ENCODE results near the gene SLC35G6.
"Not testable (repeated sequence)": the region's sequence is repeated elsewhere in the genome, so short reads cannot be mapped to it uniquely, and the experiment has no call there.

The SLC35G6 gene

DNA sequence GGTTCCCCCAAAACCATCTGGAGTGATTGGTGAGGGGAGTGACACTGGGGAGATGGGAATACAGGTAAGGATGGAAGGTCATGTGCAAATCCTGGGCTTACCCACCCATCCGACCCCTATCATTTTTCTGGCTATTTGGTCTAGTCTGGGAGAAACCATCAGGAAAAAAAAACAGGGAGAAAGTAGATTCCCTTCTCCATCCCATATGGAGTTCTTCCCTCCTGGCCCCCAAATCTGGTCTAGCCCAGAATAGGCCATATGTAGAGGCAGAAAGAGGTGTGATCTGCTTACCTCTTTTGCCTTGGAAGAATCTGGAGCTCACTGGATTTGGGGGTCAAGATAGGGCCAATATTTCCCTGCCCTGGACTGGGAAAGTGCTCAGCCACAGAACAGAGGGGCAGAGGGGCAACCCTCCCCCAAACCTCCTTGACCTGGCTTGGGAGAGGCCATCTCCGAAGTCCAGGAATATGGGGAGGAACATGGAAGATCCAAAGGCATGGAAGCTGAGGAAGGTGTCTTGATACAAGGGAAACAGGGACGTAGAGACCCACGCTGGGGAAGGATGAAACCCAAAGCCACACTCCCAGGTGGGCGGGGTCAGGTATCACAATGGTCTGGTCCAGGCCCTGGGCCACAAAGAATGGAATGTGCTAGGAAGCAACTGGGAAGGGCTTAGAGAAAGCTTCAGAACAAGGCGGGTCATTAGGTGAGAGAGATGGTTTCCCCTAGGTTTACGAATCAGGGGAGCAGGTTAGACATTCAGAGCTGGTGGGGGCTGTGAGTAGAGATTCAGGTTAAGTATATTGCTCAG is 20.2 kb upstream of the SLC35G6 start:
- FAIRE-seq = no peak

DNA sequence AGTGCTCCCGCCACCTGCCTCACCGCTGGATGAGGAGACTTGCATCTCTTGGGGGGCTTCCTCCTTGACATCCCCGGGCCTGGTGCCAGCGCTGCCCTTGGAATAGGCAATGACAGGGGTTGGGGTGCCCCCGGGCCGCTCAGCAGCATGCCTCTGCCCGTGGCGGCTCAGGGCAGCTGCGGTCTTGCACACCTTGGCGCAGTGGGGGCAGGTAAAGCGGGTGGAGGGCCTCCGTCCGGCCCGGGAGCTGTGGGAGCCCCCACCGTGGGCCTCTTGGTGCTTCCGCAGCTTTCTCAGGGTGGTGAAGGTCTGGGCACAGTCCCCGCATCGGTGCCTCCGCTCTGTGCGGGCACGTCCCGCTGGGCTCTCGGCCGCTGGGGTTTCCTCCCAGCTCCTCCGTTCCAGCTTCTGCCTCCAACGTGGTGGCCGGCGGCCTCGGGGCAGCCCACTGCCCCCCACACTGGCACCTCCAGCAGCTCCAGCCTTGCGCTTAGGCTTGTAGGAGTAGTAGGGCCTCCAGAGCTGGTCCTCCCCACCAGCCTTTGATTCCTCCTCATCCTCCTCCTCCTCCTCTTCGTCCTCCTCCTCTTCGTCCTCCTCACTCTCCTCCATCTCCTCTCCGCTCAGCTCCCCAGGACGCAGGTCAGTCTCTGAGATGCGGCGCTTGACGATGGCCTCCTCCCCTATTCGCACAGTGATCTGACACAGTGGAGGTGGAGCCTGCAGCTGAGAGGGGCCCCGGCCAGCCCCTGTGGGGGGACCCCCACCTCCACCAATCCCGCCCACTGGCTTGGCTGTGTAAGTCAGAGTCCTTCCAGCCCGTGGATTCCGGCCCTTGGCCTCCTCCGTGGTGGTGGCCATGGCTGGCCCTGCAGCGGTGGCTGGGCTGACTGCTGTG is 18.5 kb upstream of the SLC35G6 start:
- FAIRE-seq = no peak

DNA sequence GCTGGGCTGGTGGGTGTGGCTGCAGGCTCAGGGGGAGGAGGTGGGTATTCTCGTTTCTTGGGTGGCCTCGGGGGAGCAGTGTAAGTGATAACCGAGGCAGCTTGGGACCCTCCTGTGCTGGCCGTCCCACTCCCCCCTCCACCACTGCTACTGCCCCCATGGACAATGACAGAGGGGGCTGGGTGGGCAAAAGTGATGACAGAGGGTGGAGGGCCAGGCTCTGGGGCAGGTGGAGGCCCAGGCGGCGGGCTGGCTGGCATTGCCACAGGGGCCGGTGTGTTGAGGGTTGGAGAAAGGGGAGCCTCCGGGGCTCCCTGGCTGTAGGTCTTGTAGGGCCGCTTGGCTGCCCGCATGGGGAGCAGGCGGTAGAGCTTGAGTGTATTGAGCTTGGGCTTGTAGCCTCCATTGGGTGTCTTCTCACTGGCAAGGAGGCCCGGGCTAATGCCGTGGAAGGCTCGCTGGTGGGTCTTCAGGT is 17.8 kb upstream of the SLC35G6 start:
- FAIRE-seq = no peak

DNA sequence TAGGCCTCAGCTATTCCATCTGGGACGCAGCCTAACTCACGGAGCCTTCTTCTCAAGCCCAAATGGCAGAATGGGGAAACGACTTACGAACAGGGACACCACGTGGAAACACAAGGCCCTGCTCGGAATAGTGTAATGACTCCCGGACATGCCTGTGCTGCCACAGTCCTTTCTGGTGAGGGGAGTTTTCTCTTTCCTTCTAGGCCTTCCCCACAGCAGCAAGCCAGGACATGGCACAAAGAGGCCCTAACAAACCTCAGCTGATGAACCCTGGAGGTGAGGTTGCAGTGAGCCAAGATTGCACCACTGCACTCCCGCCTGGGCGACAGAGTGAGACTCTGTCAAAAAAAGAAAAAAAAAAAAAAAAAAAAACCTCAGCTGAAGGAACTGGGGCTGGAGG is 17.2 kb upstream of the SLC35G6 start:
- FAIRE-seq = no peak

DNA sequence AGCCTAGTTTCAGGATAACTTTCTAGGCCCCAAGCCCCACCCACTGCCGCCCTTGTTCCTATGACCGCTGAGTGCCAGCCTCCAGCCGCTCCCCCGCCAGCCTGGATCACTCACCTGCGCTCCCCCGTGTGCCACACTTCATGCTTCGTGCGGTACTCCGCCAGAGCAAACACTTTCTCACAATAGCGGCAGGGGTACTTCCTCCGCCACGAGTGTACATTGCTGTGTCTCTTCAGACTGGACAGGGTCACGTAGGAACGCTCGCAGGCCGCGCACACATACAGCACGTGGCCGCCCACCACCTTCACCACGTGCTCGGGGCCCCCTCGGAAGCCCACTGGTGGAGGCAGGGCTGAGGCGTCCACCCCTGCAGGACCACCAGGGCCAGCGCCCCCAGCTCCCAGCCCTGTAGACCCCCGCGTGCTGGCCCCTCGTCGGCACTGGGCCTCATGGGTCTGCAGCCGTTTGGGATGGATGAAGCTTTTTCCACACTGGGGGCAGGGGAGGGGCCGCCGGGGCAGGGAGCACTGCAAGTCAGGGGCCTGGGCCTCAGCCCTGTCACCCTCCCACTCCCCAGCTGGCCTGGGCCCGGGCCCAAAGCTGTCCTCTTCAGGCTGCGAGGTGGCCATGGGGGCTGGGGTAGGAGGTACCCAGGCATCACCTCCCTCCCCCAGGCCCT is 15.5 kb upstream of the SLC35G6 start:
- no peak for FAIRE-seq

DNA sequence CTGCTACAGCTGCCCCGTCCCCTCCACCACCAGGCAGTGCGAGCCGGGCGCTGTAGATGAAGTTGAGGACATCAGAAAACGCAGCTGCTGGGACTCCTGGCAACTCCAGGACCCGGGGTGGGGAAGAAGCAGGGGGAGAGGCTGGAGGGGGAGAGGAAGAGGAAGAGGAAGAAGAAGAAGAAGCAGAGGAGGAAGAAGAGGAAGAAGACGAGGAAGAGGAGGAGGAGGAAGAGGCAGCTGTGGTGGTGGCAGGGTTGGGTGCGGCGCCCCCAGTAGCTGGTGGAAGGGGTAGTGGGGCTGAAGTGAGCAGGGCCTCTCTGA is 15.0 kb upstream of the SLC35G6 start:
- no peak for FAIRE-seq

DNA sequence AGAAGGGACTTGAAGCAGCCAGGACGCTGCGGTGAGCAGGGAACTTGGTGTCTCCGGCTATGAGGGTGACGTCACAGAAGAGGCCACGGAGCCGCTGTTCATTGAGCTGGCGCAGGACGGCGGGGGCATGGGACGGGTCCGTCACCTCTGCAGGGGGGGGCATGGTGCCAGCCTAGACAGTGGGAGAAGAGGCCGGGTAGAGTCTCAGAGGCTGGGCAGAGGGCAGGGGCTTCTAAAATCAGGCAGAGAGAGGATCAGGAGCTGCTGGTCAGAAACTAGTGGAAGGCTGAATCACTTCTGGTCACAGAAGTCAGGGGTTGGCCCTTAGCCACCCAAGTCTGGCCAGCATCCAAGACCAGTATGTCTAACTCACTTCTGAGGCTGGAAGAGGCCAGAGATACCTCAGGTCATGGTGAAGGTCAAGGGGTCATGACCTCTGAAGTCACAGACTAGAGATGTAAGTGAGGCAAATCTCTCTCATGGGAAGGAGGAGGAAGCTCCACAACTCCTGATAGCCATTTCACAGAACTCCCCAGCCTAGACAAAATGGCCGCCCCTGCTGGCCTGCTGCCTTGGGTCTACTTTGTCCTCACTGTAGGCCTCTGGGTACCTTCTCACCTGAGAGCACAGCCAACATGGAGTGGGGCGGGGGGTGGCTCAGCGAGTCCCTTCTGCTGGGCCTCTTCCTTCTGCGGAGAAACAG is 14.5 kb upstream of the SLC35G6 start:
- no peak for FAIRE-seq

DNA sequence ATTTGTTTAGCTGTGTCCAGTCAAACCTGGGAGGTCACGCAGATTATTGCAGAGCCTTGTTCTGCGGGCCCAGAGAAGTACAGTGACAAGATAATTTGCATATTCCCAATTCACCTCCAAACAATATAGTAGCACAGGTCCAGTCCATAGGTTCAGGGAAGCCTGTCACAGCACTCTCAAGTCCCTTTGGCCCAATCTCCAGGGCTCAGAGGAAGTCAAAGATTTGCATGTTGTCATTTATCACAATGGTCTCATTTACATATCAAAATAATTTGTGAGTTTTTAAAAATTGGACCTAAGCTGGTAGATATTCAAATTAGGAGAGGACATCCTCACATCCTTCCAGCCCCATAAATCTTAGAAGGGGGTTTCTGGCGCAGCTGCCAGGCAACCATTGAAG is 13.7 kb upstream of the SLC35G6 start:
- FAIRE-seq = no peak

DNA sequence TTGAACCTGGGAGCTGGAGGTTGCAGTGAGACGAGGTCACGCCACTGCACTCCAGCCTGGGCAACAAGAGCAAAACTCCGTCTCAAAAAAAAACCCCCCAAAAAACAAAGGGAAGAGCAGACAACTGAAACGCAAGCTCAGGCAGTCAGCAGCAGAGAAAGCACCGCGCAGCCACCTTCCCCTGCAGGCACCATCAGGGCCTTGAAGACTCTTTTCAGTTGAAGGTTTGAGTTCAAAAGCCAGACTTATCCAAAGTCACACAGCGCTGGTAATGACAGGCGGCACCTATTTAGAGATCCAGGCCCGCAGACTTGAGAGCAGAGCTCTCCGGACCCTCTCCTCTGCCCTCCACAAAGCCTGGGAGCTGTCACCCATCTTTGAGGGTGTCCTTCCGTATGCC is 13.0 kb upstream of the SLC35G6 start:
- no peak for FAIRE-seq

DNA sequence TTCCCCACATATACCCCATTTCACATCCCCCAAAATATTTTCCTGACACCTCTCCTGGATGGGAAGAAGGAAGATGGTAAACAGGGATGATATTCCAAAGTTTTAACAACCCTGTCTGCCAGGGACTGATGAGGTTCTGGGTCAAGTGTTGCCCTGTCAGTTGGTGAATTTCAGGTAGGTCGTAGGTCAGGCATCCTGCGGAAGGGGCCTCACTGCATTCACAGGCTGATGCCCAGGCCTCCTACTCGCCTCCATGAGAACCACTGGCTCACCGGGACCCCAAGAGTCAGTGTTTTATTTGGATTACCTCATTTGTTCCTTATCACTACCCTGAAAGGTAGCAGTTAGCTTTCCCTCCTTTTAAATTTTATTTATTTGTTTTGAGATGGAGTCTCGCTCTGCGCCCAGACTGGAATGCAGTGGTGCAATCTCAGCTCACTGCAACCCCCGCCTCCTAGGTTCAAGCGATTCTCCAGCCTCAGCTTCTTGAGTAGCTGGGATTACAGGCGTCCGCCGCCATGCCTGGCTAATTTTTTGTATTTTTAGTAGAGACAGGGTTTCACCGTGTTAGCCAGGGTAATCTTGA is 12.3 kb upstream of the SLC35G6 start:
- no peak for FAIRE-seq

DNA sequence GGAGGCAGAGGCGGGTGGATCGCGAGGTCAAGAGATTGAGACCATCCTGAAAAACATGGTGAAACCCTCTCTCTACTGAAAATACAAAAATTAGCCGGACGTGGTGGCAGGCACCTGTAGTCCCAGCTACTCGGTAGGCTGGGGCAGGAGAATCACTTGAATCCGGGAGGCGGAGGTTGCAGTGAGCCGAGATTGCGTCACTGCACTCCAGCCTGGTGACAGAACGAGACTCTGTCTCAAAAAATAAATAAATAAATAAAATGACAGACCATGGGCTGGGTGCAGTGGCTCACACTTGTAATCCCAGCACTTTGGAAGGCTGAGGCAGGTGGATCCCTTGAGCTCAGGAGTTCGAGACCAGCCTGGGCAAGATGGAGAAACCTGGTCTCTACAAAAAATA is 11.4 kb upstream of the SLC35G6 start:
- not testable (repeated sequence) for FAIRE-seq

DNA sequence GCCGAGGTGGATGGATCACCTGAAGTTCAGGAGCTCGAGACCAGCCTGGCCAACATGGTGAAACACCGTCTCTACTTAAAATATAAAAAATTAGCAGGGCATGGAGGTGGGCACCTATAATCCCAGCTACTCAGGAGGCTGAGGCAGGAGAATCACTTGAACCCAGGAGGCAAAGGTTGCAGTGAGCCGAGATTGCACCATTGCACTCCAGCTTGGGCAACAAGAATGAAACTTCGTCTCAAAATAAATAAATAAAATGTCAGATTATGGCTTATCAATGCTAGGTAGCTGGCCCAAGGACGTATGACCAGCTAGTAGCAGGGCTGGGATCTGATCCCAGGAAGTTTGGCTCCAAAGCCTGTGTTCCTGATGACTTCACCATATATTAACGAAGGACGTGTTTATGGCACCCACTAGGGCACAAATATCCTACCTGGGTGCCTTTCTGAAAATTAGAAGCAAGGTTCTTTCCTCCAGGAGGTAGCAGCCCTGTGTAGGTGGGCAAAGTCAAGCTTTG is 10.7 kb upstream of the SLC35G6 start:
- not testable (repeated sequence) for FAIRE-seq

DNA sequence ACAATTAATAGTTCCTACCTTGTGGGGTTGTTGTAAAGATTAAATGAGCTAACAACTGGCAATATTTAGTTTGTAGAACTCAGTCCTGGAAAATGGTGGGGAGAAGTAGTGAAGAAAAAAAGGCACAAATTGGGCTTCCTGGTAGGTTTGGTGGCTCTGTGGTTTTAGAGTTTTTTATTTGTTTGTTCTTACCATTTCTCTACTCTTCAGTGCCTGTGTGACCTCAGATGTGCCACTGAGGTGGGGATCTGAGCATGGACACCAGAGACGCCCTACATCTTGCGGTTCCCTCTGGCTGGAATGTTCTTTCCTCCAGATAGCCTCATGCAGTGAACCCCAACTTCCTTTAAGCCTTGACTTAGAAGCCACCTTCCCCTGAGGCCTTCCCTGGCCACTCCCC is 9.5 kb upstream of the SLC35G6 start:
- no peak for FAIRE-seq

DNA sequence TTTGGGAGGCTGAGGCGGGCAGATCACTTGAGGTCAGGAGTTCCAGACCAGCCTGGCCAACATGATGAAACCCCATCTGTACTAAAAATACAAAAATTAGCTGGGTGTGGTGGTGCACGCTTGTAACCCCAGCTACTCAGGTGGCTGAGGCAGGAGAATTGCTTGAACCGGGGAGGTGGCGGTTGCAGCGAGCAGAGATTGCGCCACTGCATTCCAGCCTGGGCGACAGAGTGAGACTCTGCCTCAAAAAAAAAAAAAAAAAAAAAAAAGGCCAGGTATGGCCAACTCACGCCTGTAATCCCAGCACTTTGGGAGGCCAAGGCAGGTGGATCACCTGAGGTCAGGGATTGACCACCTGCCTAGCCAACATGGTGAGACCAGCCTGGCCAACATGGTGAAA is 6.5 kb upstream of the SLC35G6 start:
- FAIRE-seq = not testable (repeated sequence)

DNA sequence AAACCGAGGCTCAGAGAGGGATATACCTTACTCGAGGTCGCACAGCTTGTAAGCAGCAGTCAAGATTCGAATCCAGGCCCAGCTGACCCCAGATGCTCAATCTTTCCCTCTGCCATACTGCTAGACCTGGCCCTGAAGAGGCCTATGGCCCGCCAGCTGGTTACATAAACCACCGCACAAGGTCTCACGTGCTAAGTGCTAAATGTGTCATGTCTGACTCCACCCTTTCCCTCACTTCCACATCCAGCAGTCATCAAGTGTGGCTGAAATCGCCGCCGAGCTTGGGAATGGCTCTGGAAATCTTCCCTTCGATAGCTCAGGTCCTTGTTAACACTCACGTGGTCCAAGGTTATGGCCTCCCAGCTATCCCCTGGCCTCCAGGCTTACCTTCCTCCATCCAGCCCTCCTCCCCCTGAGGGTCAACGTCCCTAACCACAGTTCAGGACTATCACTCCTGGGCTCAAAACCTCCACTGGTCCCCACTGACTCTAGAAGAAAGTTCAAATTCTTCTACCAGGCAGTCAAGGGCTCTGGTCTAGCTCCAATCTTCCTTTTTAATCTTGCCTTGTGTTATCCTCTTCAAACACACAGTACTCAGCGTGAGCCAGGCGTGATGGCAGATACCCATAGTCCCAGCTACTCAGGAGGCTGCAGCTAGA is 5.4 kb upstream of the SLC35G6 start:
- no peak for FAIRE-seq

DNA sequence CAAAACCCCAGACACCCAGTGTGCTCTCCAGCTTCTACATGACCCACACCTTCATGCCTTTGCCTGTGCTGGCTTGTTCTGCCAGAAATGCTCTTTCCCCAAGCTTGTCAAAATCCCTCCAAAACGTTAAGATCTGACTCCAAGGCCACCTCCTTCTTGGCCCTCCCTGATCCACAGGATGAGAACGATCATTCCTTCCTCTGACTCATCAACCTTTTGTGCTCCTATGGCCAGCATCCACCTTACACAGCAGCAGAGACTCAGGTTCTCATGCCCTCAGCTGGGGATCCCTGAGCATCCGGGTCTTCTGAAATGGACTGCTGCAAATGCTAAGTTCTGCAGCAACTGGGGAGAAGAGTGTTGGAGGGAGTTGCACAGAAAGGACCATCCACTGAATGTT is 4.8 kb upstream of the SLC35G6 start:
- FAIRE-seq = no peak

DNA sequence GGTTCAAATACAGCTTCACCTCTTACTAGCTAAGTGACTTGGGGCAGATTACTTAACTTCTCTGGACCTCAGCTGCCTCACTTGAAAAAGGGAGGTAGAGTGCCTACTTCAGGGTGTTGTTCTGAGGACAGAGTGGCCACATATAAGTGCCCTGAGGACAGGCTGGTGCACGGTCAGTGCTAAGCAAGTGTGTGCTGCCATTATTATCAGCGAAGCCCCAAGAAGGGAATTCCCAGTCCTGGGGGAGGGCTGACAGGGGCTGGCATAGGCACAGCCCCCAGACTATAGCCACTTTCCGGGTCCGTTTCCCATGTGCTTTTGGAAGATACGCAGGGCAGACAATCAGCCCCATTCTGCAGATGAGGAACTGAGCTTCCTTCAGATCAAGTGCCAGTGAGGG is 4.3 kb upstream of the SLC35G6 start:
- FAIRE-seq = no peak

DNA sequence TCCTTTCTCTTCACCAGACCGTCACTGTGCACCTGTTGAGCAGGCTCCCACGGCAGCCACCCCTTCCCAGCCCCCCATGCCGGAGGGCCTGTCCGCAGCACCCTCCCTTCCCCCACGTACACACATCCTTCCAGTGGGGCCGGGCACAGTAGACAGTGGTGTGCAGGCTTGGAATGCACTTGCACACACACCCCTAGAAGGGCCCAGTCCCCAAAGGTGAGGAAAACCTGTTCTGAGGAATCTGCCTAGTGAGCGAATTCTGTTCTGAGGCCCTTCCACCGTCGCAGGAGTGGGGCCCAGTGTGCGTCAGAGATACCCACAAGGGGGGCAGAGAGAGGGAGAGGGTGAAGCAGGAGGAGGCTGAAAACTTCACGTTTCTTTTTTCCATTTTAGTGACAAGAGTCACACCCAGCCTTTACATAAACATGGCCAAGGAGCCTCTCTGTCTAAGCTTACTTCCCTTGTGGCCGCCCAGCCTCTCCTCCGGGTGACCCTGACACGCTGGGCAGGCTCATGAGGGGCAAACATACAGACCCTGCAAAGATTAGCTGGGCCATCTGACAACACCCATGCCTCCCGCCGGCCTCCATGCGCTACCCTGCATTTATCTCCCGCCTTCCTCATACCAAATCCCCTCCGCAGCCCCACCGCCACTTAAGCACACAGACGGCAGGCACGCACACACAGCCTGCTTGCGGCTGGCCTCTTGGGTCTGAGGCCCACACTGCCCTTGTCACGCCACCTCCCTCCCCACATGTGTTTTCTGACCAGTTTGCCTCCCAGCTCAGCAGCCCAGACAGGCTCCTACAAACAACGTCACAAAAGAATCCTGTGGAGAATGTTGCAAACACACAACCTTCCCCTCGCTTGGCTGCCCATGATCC is 3.6 kb upstream of the SLC35G6 start:
- no peak for FAIRE-seq

DNA sequence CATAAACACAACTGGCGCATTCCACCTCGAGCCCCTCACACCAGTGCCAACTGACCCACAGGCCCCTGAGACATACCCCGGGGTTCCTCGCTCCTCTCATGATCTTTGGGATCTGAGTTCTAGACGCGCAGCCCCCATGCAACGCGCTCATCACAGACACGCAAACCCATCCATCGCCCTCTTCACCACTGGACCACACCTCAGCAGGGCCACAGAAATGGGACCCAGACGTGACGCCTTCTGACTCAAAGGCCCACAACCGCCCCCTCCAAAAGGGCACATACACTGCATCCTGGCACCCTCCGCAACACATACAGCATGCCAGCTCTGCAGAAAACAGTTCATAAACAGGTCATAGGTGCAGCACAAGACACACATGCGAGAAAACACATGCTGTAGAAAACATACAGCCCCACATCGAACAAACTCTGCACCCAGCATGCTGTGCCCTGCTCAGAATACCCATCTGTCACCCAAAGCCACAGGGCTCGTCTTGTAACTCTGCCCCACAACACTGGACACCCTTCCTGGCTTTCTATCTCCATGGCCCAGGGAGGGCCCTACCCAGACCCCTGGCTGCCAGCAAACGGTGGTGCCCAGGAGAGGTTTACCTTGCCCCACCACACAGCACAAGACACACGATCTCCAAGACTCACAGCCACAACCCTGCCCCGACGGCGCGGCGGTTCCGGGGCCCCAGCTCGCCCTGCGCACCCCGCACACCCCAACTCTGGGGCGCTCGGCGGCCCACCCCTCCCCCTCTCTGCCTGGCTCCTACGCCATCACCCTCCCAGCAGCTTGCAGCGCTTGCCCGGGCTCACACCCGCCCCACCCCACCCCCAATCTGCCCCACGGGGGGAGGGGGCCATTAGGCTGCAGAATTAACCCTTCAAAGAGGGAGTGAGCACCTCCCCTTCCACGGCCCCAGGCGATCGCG is 2.7 kb upstream of the SLC35G6 start:
- no peak for FAIRE-seq

All from A204.1 (cell line).